HepG2 (cell line): ENCODE data around the gene LRRN4CL. TPM values are rescaled to one million over a fixed set of nuclear protein-coding genes. Genes with fewer than 3 reads are reported as not detected.

Experiments
- SCMH1 ChIP-seq: sonication (generic); formaldehyde crosslinking; IDR thresholded peaks from 2 replicates; pipeline ENCODE4 v1.9.0; 2021; ENCODE audit warnings: missing genetic modification reagents, mild to moderate bottlenecking, borderline replicate concordance
- ZNF10 ChIP-seq: sonication (generic); formaldehyde crosslinking; IDR thresholded peaks from 2 replicates; pipeline ENCODE4 v1.4.0; 2020; ENCODE audit warnings: mild to moderate bottlenecking, low read depth, missing genetic modification reagents, borderline replicate concordance
- ZNF142 ChIP-seq: sonication (generic); formaldehyde crosslinking; IDR thresholded peaks from 2 replicates; pipeline ENCODE4 v1.4.0; 2020; ENCODE audit warnings: missing genetic modification reagents
- ZNF281 ChIP-seq: sonication (generic); formaldehyde crosslinking; IDR thresholded peaks from 2 replicates; pipeline ENCODE4 v1.4.0; 2020; ENCODE audit warnings: missing genetic modification reagents, borderline replicate concordance
- polyA plus RNA-seq, 8 experiments: library from polyadenylated mRNA; depleted of rRNA in 3 of 8; stranded (reverse) in 7 of 8; unstranded in 1 of 8; fragments of >200 nt; fragmentation: Illumina TruSeq in 4 of 8; extraction: Trizol in 4 of 8; gene quantifications; 2 replicates each; pipeline versions ENCODE4 v1.2.1 to v1.2.3, GENCODE V29; 2011 to 2016; ENCODE audit warnings: low read depth in 4 of 8, missing spikeins in 1 of 8, mixed read lengths in 1 of 8; ENCODE audit not compliant: insufficient read depth in 1 of 8
- total RNA-seq, 5 experiments: library from RNA; depleted of rRNA; stranded (reverse); fragments of >200 nt; fragmentation: Illumina TruSeq; extraction: Trizol; gene quantifications; 2 replicates each; pipeline ENCODE4 v1.2.3, GENCODE V29; 2016; ENCODE audit warnings: low read depth in 1 of 5

LRRN4CL gene
- total and polyA plus RNA-seq, 2 of the 13 experiments (the other 11 are each of a cell fraction or from before 2014, with no cell fraction given) = 0.11 TPM; not detected in 1

GRCh38 chr11:62710001-62710345 lies 20.6 kb upstream of the LRRN4CL start (continued):
- no peak for TF ChIP-seq ZNF142 (CRISPR knock-in tag)
- no peak for TF ChIP-seq ZNF10
- no peak for TF ChIP-seq ZNF281 (CRISPR knock-in tag)
- TF ChIP-seq SCMH1 (CRISPR knock-in tag) = no peak
